HepG2 (cell line): ENCODE data around the gene C3orf22. TPM values are rescaled to one million over a fixed set of nuclear protein-coding genes. Genes with fewer than 3 reads are reported as not detected.

Source experiments
- CC2D1A ChIP-seq: sonication (generic); formaldehyde crosslinking; IDR thresholded peaks from 2 replicates; pipeline ENCODE4 v1.8.1; 2023; ENCODE audit warnings: mild to moderate bottlenecking, missing genetic modification reagents
- ESRRA ChIP-seq: sonication (generic); formaldehyde crosslinking; IDR thresholded peaks from 2 replicates; pipeline ENCODE4 v1.5.1; 2020; ENCODE audit warnings: mild to moderate bottlenecking, low read depth, missing genetic modification reagents
- GLMP ChIP-seq: sonication (generic); formaldehyde crosslinking; IDR thresholded peaks from 2 replicates; pipeline ENCODE4 v1.9.0; 2021; ENCODE audit warnings: missing genetic modification reagents, mild to moderate bottlenecking, borderline replicate concordance
- HDAC1 ChIP-seq: sonication (generic); formaldehyde crosslinking; IDR thresholded peaks from 2 replicates; pipeline ENCODE4 v1.5.1; 2020; ENCODE audit warnings: mild to moderate bottlenecking, missing genetic modification reagents
- HNRNPLL ChIP-seq: fragments of 200-400 bp; formaldehyde crosslinking; IDR thresholded peaks from 2 replicates; pipeline ENCODE4 v1.6.1; 2017; ENCODE audit warnings: mild to moderate bottlenecking, low read depth, low read length; ENCODE audit not compliant: poor library complexity, severe bottlenecking
- KAT8 ChIP-seq: IDR thresholded peaks from 2 replicates; pipeline ENCODE4 v1.6.1; 2016; ENCODE audit warnings: missing genetic modification reagents, missing compliant biosample characterization
- KDM2A ChIP-seq: sonication (generic); formaldehyde crosslinking; IDR thresholded peaks from 2 replicates; pipeline ENCODE4 v1.4.0; 2020; ENCODE audit warnings: low read depth, missing genetic modification reagents, borderline replicate concordance
- MLLT10 ChIP-seq: sonication (generic); formaldehyde crosslinking; IDR thresholded peaks from 2 replicates; pipeline ENCODE4 v1.4.0; 2020; ENCODE audit warnings: missing genetic modification reagents
- MXD3 ChIP-seq: IDR thresholded peaks from 2 replicates; pipeline ENCODE4 v1.6.1; 2016; ENCODE audit warnings: mild to moderate bottlenecking, missing biosample characterization, missing genetic modification reagents
- PHF5A ChIP-seq: IDR thresholded peaks from one replicate; pipeline ENCODE4 v1.6.1; 2018; ENCODE audit warnings: low read depth, missing genetic modification reagents; ENCODE audit not compliant: unreplicated experiment
- TAF1 ChIP-seq: sonication (generic); formaldehyde crosslinking; IDR thresholded peaks from 2 replicates; pipeline ENCODE4 v1.4.0; 2020; ENCODE audit warnings: missing genetic modification reagents
- ZNF274 ChIP-seq: sonication (generic); formaldehyde crosslinking; IDR thresholded peaks from 2 replicates; pipeline ENCODE4 v1.5.1; 2020; ENCODE audit warnings: mild to moderate bottlenecking, missing genetic modification reagents
- ZNF280D ChIP-seq: sonication (generic); formaldehyde crosslinking; IDR thresholded peaks from 2 replicates; pipeline ENCODE4 v1.5.1; 2020; ENCODE audit warnings: mild to moderate bottlenecking, missing genetic modification reagents
- ZNF329 ChIP-seq: sonication (generic); formaldehyde crosslinking; IDR thresholded peaks from 2 replicates; pipeline ENCODE4 v1.9.0; 2021; ENCODE audit warnings: low read depth, mild to moderate bottlenecking, missing genetic modification reagents
- ZNF501 ChIP-seq: sonication (generic); formaldehyde crosslinking; IDR thresholded peaks from 2 replicates; pipeline ENCODE4 v1.5.1; 2020; ENCODE audit warnings: mild to moderate bottlenecking, moderate library complexity, missing genetic modification reagents
- polyA plus RNA-seq, 8 experiments: library from polyadenylated mRNA; depleted of rRNA in 3 of 8; stranded (reverse) in 7 of 8; unstranded in 1 of 8; fragments of >200 nt; fragmentation: Illumina TruSeq in 4 of 8; extraction: Trizol in 4 of 8; gene quantifications; 2 replicates each; pipeline versions ENCODE4 v1.2.1 to v1.2.3, GENCODE V29; 2011 to 2016; ENCODE audit warnings: low read depth in 4 of 8, missing spikeins in 1 of 8, mixed read lengths in 1 of 8; ENCODE audit not compliant: insufficient read depth in 1 of 8
- total RNA-seq, 5 experiments: library from RNA; depleted of rRNA; stranded (reverse); fragments of >200 nt; fragmentation: Illumina TruSeq; extraction: Trizol; gene quantifications; 2 replicates each; pipeline ENCODE4 v1.2.3, GENCODE V29; 2016; ENCODE audit warnings: low read depth in 1 of 5
- TF ChIP-seq, protein P1 (sequence below): sonication (generic); formaldehyde crosslinking; IDR thresholded peaks from 2 replicates; pipeline ENCODE4 v1.5.1; 2020; ENCODE audit warnings: mild to moderate bottlenecking, missing genetic modification reagents, moderate library complexity
- TF ChIP-seq, protein P2 (sequence below): sonication (generic); formaldehyde crosslinking; IDR thresholded peaks from 2 replicates; pipeline ENCODE4 v1.8.1; 2022; ENCODE audit warnings: low read depth, mild to moderate bottlenecking, missing genetic modification reagents

The C3orf22 gene
- total and polyA plus RNA-seq, 2 of the 13 experiments (the other 11 are each of a cell fraction or from before 2014, with no cell fraction given) = not detected

DNA sequence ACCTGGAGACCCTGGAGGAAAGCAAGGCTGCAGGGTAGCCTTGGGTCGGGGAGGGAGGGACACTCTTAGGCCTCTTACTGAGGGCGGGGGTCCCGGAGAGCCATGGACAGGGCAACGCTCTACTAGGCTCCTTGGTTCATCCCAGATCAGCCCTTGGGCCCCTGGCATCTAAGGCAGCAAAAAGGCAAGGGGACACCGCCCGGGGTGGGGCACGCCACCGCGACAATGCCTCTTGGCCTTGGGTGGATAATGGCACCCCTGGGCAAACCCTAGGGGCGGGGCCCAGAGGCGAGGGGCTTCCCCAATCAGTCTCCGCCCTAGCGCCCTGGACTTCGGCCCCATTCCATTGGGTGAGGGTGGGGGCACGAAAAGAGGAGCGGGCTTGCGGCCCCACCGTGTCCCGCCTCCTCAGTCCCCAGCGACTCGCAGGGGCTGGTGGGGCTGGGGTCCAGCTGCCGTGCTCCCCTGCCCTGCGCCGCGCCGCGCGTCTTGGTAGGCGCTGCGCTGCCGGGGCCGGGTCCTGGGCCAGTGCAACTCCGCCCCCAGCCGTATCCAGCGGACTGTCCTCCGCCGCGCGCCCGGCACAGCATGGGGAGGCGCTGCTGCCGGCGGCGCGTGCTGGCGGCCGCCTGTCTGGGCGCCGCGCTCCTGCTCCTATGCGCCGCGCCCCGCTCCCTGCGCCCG is 34.8 kb downstream of the C3orf22 start, which contains the start of gene CHST13 (continued):
- TF ChIP-seq ESRRA (CRISPR knock-in tag) (peak; percentile 83; the same call in 1 of the 2 replicates), HDAC1 (peak; percentile 73), MLLT10 (CRISPR knock-in tag) (no peak), TAF1 (CRISPR knock-in tag) (peak; percentile 61), ZNF501 (CRISPR knock-in tag) (peak; percentile 62; the same call in 1 of the 2 replicates), GLMP (CRISPR knock-in tag) (no peak), ZNF329 (no peak), KAT8 (CRISPR knock-in tag) (no peak), KDM2A (CRISPR knock-in tag) (peak; percentile 33; the same call in 1 of the 2 replicates), MXD3 (CRISPR knock-in tag) (no peak; the same call in 1 of the 2 replicates), HNRNPLL (peak; percentile 85), ZNF280D (0 out of 2 replicates have a peak, but pooled peaks have one; percentile 3), CC2D1A (CRISPR knock-in tag) (0 out of 2 replicates have a peak, but pooled peaks have one; percentile 51), PHF5A (CRISPR knock-in tag) (no peak), ZNF274 (CRISPR knock-in tag) (peak; percentile 5; the same call in 1 of the 2 replicates)
- TF ChIP-seq, protein P1, sequence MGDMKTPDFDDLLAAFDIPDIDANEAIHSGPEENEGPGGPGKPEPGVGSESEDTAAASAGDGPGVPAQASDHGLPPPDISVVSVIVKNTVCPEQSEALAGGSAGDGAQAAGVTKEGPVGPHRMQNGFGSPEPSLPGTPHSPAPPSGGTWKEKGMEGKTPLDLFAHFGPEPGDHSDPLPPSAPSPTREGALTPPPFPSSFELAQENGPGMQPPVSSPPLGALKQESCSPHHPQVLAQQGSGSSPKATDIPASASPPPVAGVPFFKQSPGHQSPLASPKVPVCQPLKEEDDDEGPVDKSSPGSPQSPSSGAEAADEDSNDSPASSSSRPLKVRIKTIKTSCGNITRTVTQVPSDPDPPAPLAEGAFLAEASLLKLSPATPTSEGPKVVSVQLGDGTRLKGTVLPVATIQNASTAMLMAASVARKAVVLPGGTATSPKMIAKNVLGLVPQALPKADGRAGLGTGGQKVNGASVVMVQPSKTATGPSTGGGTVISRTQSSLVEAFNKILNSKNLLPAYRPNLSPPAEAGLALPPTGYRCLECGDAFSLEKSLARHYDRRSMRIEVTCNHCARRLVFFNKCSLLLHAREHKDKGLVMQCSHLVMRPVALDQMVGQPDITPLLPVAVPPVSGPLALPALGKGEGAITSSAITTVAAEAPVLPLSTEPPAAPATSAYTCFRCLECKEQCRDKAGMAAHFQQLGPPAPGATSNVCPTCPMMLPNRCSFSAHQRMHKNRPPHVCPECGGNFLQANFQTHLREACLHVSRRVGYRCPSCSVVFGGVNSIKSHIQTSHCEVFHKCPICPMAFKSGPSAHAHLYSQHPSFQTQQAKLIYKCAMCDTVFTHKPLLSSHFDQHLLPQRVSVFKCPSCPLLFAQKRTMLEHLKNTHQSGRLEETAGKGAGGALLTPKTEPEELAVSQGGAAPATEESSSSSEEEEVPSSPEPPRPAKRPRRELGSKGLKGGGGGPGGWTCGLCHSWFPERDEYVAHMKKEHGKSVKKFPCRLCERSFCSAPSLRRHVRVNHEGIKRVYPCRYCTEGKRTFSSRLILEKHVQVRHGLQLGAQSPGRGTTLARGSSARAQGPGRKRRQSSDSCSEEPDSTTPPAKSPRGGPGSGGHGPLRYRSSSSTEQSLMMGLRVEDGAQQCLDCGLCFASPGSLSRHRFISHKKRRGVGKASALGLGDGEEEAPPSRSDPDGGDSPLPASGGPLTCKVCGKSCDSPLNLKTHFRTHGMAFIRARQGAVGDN (CRISPR knock-in tag) = peak; percentile 82
- TF ChIP-seq, protein P2, sequence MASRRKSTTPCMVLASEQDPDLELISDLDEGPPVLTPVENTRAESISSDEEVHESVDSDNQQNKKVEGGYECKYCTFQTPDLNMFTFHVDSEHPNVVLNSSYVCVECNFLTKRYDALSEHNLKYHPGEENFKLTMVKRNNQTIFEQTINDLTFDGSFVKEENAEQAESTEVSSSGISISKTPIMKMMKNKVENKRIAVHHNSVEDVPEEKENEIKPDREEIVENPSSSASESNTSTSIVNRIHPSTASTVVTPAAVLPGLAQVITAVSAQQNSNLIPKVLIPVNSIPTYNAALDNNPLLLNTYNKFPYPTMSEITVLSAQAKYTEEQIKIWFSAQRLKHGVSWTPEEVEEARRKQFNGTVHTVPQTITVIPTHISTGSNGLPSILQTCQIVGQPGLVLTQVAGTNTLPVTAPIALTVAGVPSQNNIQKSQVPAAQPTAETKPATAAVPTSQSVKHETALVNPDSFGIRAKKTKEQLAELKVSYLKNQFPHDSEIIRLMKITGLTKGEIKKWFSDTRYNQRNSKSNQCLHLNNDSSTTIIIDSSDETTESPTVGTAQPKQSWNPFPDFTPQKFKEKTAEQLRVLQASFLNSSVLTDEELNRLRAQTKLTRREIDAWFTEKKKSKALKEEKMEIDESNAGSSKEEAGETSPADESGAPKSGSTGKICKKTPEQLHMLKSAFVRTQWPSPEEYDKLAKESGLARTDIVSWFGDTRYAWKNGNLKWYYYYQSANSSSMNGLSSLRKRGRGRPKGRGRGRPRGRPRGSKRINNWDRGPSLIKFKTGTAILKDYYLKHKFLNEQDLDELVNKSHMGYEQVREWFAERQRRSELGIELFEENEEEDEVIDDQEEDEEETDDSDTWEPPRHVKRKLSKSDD = no peak
